IMR-90 (cell line): Measurements from ENCODE around the gene EP300. TPM values are rescaled to one million over a fixed set of nuclear protein-coding genes. Genes with fewer than 3 reads are reported as not detected.

Experiments used
- ATAC-seq: fragments of 200-7000 bp; cut with Tn5 transposase; 2 replicates; pipeline ENCODE4 v1.9.1; 2020; ENCODE audit warnings: low read depth, mild to moderate bottlenecking, moderate library complexity
- BruUV-seq: library from RNA; stranded (reverse); fragments of 400-500 nt; replicated peaks from 2 replicates; lab custom pipeline; 2021; lab: Mats Ljungman, UMichigan
- CTCF ChIA-PET: fragments of 300-600 bp; formaldehyde crosslinking; extraction: SDS; loops from one replicate; lab custom pipeline; 2021; ENCODE audit warnings: antibody characterized with exemption; lab: Yijun Ruan, JAX
- POLR2A ChIA-PET: fragments of 300-600 bp; sonication (Branson Sonifier 250); formaldehyde crosslinking; loops from one replicate; lab custom pipeline; 2022; ENCODE audit warnings: antibody characterized with exemption; ENCODE audit not compliant: unreplicated experiment; lab: Charles Lee
- DNase-seq: peaks from one replicate; pipeline ENCODE4 v3.0.0; 2013
- H2AFZ ChIP-seq: replicated peaks from 2 replicates; pipeline ENCODE3; 2013; ENCODE audit warnings: low read length, mild to moderate bottlenecking; ENCODE audit not compliant: poor library complexity
- H2AK5ac ChIP-seq: 2 replicates; pipeline ENCODE4 v1.6.1; 2013; ENCODE audit warnings: low read depth, low read length, inconsistent platforms
- H2AK9ac ChIP-seq: replicated peaks from 2 replicates; pipeline ENCODE3; 2013; ENCODE audit warnings: mild to moderate bottlenecking, low read depth, low read length, moderate library complexity; ENCODE audit not compliant: poor library complexity
- H2BK120ac ChIP-seq: 2 replicates; pipeline ENCODE4 v1.6.1; 2013; ENCODE audit warnings: low read depth, low read length, inconsistent platforms
- H2BK15ac ChIP-seq: 3 replicates; pipeline ENCODE4 v1.6.1; 2013; ENCODE audit warnings: low read depth, low read length, inconsistent platforms
- H2BK20ac ChIP-seq: 2 replicates; pipeline ENCODE4 v1.6.1; 2013; ENCODE audit warnings: low read depth, mild to moderate bottlenecking, inconsistent platforms, low read length, moderate library complexity
- H2BK5ac ChIP-seq: 2 replicates; pipeline ENCODE4 v1.6.1; 2013; ENCODE audit warnings: mild to moderate bottlenecking, low read depth, low read length, inconsistent platforms; ENCODE audit not compliant: poor library complexity, severe bottlenecking
- H3K14ac ChIP-seq: replicated peaks from 2 replicates; pipeline ENCODE4 v1.6.1; 2013; ENCODE audit warnings: low read depth, low read length, inconsistent platforms
- H3K18ac ChIP-seq: 2 replicates; pipeline ENCODE4 v1.6.1; 2013; ENCODE audit warnings: low read depth, low read length, control low read depth
- H3K23ac ChIP-seq: 2 replicates; pipeline ENCODE4 v1.6.1; 2013; ENCODE audit warnings: low read depth, low read length, inconsistent platforms
- H3K27ac ChIP-seq: 2 replicates; pipeline ENCODE4 v1.5.1; 2013; ENCODE audit warnings: mild to moderate bottlenecking, control low read depth, low read length; ENCODE audit not compliant: insufficient read depth
- H3K27me3 ChIP-seq: 2 replicates; pipeline ENCODE4 v1.6.1; 2013; ENCODE audit warnings: low read length; ENCODE audit not compliant: control insufficient read depth, insufficient read depth
- H3K36me3 ChIP-seq: 2 replicates; pipeline ENCODE4 v1.6.1; 2013; ENCODE audit warnings: low read length, mixed read lengths; ENCODE audit not compliant: control insufficient read depth, insufficient read depth
- H3K4ac ChIP-seq: 2 replicates; pipeline ENCODE4 v1.6.1; 2013; ENCODE audit warnings: low read depth, low read length, inconsistent platforms
- H3K4me1 ChIP-seq: 2 replicates; pipeline ENCODE4 v1.6.1; 2013; ENCODE audit warnings: low read length, mixed read lengths; ENCODE audit not compliant: control insufficient read depth, insufficient read depth
- H3K4me2 ChIP-seq: 2 replicates; pipeline ENCODE4 v1.6.1; 2013; ENCODE audit warnings: low read depth, mild to moderate bottlenecking, control low read depth, low read length, moderate library complexity
- H3K4me3 ChIP-seq: 2 replicates; pipeline ENCODE4 v1.5.1; 2013; ENCODE audit warnings: low read depth, mild to moderate bottlenecking, control low read depth, low read length, moderate library complexity; ENCODE audit not compliant: insufficient read depth
- H3K56ac ChIP-seq: 2 replicates; pipeline ENCODE4 v1.6.1; 2013; ENCODE audit warnings: low read length, inconsistent platforms; ENCODE audit not compliant: insufficient read depth; ENCODE audit errors: extremely low read depth
- H3K79me1 ChIP-seq, 2 experiments: 2 replicates each; pipeline ENCODE4 v1.6.1; 2013; ENCODE audit warnings: low read length in 2 of 2, inconsistent platforms in 1 of 2, low read depth in 1 of 2
- H3K9ac ChIP-seq: 2 replicates; pipeline ENCODE4 v1.6.1; 2013; ENCODE audit warnings: low read depth, low read length, control low read depth
- H3K9me1 ChIP-seq: 2 replicates; pipeline ENCODE4 v1.6.1; 2013; ENCODE audit warnings: low read length, inconsistent platforms; ENCODE audit not compliant: insufficient read depth
- H3K9me3 ChIP-seq: 2 replicates; pipeline ENCODE4 v1.6.1; 2013; ENCODE audit warnings: low read length; ENCODE audit not compliant: control insufficient read depth, insufficient read depth
- H4K20me1 ChIP-seq: 2 replicates; pipeline ENCODE4 v1.6.1; 2013; ENCODE audit warnings: low read length, inconsistent platforms; ENCODE audit not compliant: insufficient read depth
- H4K5ac ChIP-seq: 2 replicates; pipeline ENCODE4 v1.6.1; 2013; ENCODE audit warnings: mild to moderate bottlenecking, low read depth, low read length, control low read depth
- H4K8ac ChIP-seq, 2 experiments: 2 replicates each; pipeline ENCODE4 v1.6.1; 2013; ENCODE audit warnings: low read depth in 2 of 2, low read length in 2 of 2, control low read depth in 1 of 2, inconsistent platforms in 1 of 2
- H4K91ac ChIP-seq: 2 replicates; pipeline ENCODE4 v1.6.1; 2013; ENCODE audit warnings: low read depth, low read length, inconsistent platforms; ENCODE audit not compliant: insufficient read depth
- BHLHE40 ChIP-seq: fragments of 150-350 bp; IDR thresholded peaks from 2 replicates; pipeline ENCODE4 v1.6.1; 2016; ENCODE audit warnings: mild to moderate bottlenecking, low read depth, low read length
- CEBPB ChIP-seq: IDR thresholded peaks from 2 replicates; pipeline ENCODE4 v1.6.1; 2012; ENCODE audit warnings: low read depth, low read length, improper control_type of control experiment
- CHD1 ChIP-seq: IDR thresholded peaks from 2 replicates; pipeline ENCODE4 v1.6.1; 2012; ENCODE audit warnings: low read depth, low read length, improper control_type of control experiment
- MAFK ChIP-seq: IDR thresholded peaks from 2 replicates; pipeline ENCODE4 v1.6.1; 2012; ENCODE audit warnings: low read depth, low read length, improper control_type of control experiment
- MXI1 ChIP-seq: IDR thresholded peaks from 2 replicates; pipeline ENCODE4 v1.6.1; 2012; ENCODE audit warnings: low read depth, mild to moderate bottlenecking, low read length, moderate library complexity, borderline replicate concordance
- NFE2L2 ChIP-seq: fragments of 150-350 bp; IDR thresholded peaks from 2 replicates; pipeline ENCODE4 v1.6.1; 2016; ENCODE audit warnings: low read depth, mild to moderate bottlenecking, low read length
- WGBS, 2 experiments: methylation state at CpG; one replicate each; pipeline versions ENCODE4 v1.1.5 to v1.1.7; 2013; ENCODE audit warnings: missing lambda C conversion rate in 2 of 2; ENCODE audit not compliant: insufficient read length in 1 of 2; ENCODE audit errors: extremely low coverage in 2 of 2; 5-methylcytosine and 5-hydroxymethylcytosine counted together
- dilution Hi-C: fragments of 300-500 bp; cut with HindIII; formaldehyde crosslinking; loops from one replicate; pipeline ENCODE4 v1.14.3; 2018; ENCODE audit warnings: low sequenced_read_pairs; ENCODE audit not compliant: unreplicated experiment
- in situ Hi-C: fragments of 300-500 bp; cut with MboI; formaldehyde crosslinking; loops from 3 replicates; pipeline ENCODE4 v1.14.3; 2019; ENCODE audit warnings: low sequenced_read_pairs, inconsistent platforms, mixed read lengths
- intact Hi-C: fragments of 100-400 bp; cut with micrococcal nuclease; formaldehyde crosslinking; loops from 2 replicates; pipeline ENCODE4 v1.10.0; 2022
- polyA plus RNA-seq, 3 experiments: library from polyadenylated mRNA; depleted of rRNA; stranded (reverse); fragments of >200 nt; gene quantifications; 2 replicates each; pipeline ENCODE4 v1.2.3, GENCODE V29; 2012; ENCODE audit warnings: low replicate concordance in 1 of 3
- total RNA-seq: library from RNA; depleted of rRNA; stranded (reverse); fragments of >200 nt; gene quantifications from 2 replicates; pipeline ENCODE4 v1.2.3, GENCODE V29; 2012

The EP300 gene
- total and polyA plus RNA-seq, 2 of the 4 experiments (the other 2 are of a cell fraction) = 23.3 to 27.4 TPM

GRCh38 chr22:41124086-41124485, 31.7 kb downstream of the EP300 start:
- ATAC-seq (no peak), DNase-seq (no peak)
- no peak overlapping the region for H4K5ac ChIP-seq
- H3K9me1 ChIP-seq = peaks cover 18% of the 10 kb centered on the region
- H2BK120ac ChIP-seq = no peak overlapping the region
- no peak overlapping the region for H3K4ac ChIP-seq
- H3K18ac ChIP-seq = no peak overlapping the region
- ChIA-PET POLR2A (no interaction called here), CTCF (no interaction called here)
- H3K36me3 ChIP-seq = peaks cover 41% of the 10 kb centered on the region
- H3K23ac ChIP-seq = no peak overlapping the region
- H4K20me1 ChIP-seq = peaks cover 51% of the 10 kb centered on the region
- H4K91ac ChIP-seq = no peak overlapping the region
- dilution Hi-C loops (no loop called here), intact Hi-C loops (loop anchor here (10.0 kb wide), 1 partner anchor 199 kb away; no protein-coding TSS in a partner anchor), in situ Hi-C loops (no loop called here)
- H3K9ac ChIP-seq = no peak overlapping the region
- no peak overlapping the region for H2AK5ac ChIP-seq
- no TSS peak for BruUV-seq
- H3K4me3 ChIP-seq = no peak overlapping the region
- H3K79me1 ChIP-seq = peaks cover 48 to 66% of the 10 kb centered on the region in 2 experiments
- no peak overlapping the region for H3K14ac ChIP-seq
- no peak overlapping the region for H4K8ac ChIP-seq
- no peak overlapping the region for H2AFZ ChIP-seq
- no peaks in the 10 kb centered on the region for H3K9me3 ChIP-seq
- no peak overlapping the region for H3K4me2 ChIP-seq
- no peak overlapping the region for H3K27ac ChIP-seq
- H3K27me3 ChIP-seq = no peaks in the 10 kb centered on the region
- H3K56ac ChIP-seq = no peak overlapping the region
- no peak overlapping the region for H2BK5ac ChIP-seq
- 96% methylated on average over 3 of the region's 9 CpGs; no CpG with 5 or more reads in 1 of the 2 experiments for WGBS, 2 experiments
- no peak overlapping the region for H2BK20ac ChIP-seq
- H3K4me1 ChIP-seq = no peaks in the 10 kb centered on the region; the same call in 1 of the 2 replicates
- H2BK15ac ChIP-seq = no peak overlapping the region
- TF ChIP-seq MAFK (no peak), BHLHE40 (no peak), NFE2L2 (no peak), CHD1 (no peak), MXI1 (no peak), CEBPB (no peak)
- H2AK9ac ChIP-seq = no peak overlapping the region
